Keratinocyte (primary cell): ENCODE results near the gene ZNF180. TPM values are rescaled to one million over a fixed set of nuclear protein-coding genes. Genes with fewer than 3 reads are reported as not detected.

Experiments
- DNase-seq: peaks from one replicate; pipeline ENCODE4 v3.0.0-alpha.2; 2011; ENCODE audit warnings: low read depth, missing footprints, low spot score
- FAIRE-seq: peaks from 2 replicates; lab custom pipeline; 2011; peaks lifted over from hg19 to GRCh38; lab: Jason Lieb, UNC
- H2AFZ ChIP-seq: 2 replicates; pipeline ENCODE4 v1.6.0; 2012; ENCODE audit warnings: low read length, control low read depth, inconsistent platforms; ENCODE audit not compliant: control insufficient read depth
- H3K27ac ChIP-seq: 2 replicates; pipeline ENCODE4 v1.5.1; 2011; ENCODE audit warnings: low read length; ENCODE audit not compliant: control insufficient read depth, insufficient read depth
- H3K27me3 ChIP-seq: 3 replicates; pipeline ENCODE4 v1.6.0; 2011; ENCODE audit warnings: low read length; ENCODE audit not compliant: control insufficient read depth, insufficient read depth; ENCODE audit errors: extremely low read depth
- H3K36me3 ChIP-seq, 2 experiments: 2 replicates in 1 of 2; 3 replicates in 1 of 2; pipeline ENCODE4 v1.5.1; 2011; ENCODE audit warnings: low read length in 2 of 2, mild to moderate bottlenecking in 1 of 2; ENCODE audit not compliant: control insufficient read depth in 2 of 2, insufficient read depth in 2 of 2; ENCODE audit errors: extremely low read depth in 1 of 2
- H3K4me1 ChIP-seq: 3 replicates; pipeline ENCODE4 v1.5.1; 2011; ENCODE audit warnings: low read length; ENCODE audit not compliant: control insufficient read depth, insufficient read depth; ENCODE audit errors: extremely low read depth
- H3K4me2 ChIP-seq: 3 replicates; pipeline ENCODE4 v1.6.0; 2011; ENCODE audit warnings: low read depth, low read length; ENCODE audit not compliant: control insufficient read depth, insufficient read depth; ENCODE audit errors: extremely low read depth
- H3K4me3 ChIP-seq, 3 experiments: fragments of 200-600 bp in 1 of 3; sonication (generic) in 1 of 3; 2 replicates in 2 of 3; 3 replicates in 1 of 3; pipeline ENCODE4 v1.5.1; 2011 to 2016; ENCODE audit warnings: low read length in 3 of 3, mild to moderate bottlenecking in 3 of 3, control low read depth in 2 of 3, inconsistent platforms in 1 of 3, low read depth in 1 of 3, mixed read lengths in 1 of 3, mixed run types in 1 of 3, moderate library complexity in 1 of 3; ENCODE audit not compliant: control insufficient read depth in 2 of 3, insufficient read depth in 2 of 3; ENCODE audit errors: extremely low read depth in 1 of 3
- H3K79me2 ChIP-seq: 2 replicates; pipeline ENCODE4 v1.6.0; 2012; ENCODE audit warnings: low read length; ENCODE audit not compliant: control insufficient read depth, insufficient read depth
- H3K9ac ChIP-seq: 3 replicates; pipeline ENCODE4 v1.6.0; 2011; ENCODE audit warnings: low read length; ENCODE audit not compliant: control insufficient read depth, insufficient read depth; ENCODE audit errors: extremely low read depth
- H3K9me1 ChIP-seq: 3 replicates; pipeline ENCODE4 v1.6.0; 2011; ENCODE audit warnings: low read length; ENCODE audit not compliant: control insufficient read depth, insufficient read depth; ENCODE audit errors: extremely low read depth
- H3K9me3 ChIP-seq: 2 replicates; pipeline ENCODE4 v1.5.1; 2012; ENCODE audit warnings: low read depth, low read length; ENCODE audit not compliant: control insufficient read depth
- H4K20me1 ChIP-seq: 3 replicates; pipeline ENCODE4 v1.6.0; 2011; ENCODE audit warnings: low read length; ENCODE audit not compliant: control insufficient read depth, insufficient read depth; ENCODE audit errors: extremely low read depth
- EZH2 ChIP-seq: IDR thresholded peaks from one replicate; pipeline ENCODE4 v1.6.1; 2012; ENCODE audit warnings: inconsistent platforms, mild to moderate bottlenecking, low read length, moderate library complexity
- dilution Hi-C: fragments of 300-500 bp; cut with MboI; formaldehyde crosslinking; loops from one replicate; pipeline ENCODE4 v1.7.0; 2020; ENCODE audit warnings: low sequenced_read_pairs; ENCODE audit not compliant: extremely low pct_ligation_motif_present
- polyA plus RNA-seq, 5 experiments: library from polyadenylated mRNA; depleted of rRNA in 3 of 5; stranded (reverse) in 3 of 5; stranded (forward) in 1 of 5; unstranded in 1 of 5; fragments of >200 nt; gene quantifications; 1 replicate in 1 of 5; 2 replicates in 3 of 5; 3 replicates in 1 of 5; pipeline versions ENCODE4 v1.2.1 to v1.2.3, GENCODE V29; 2011 to 2012; ENCODE audit warnings: missing spikeins in 2 of 5, low read depth in 1 of 5, low replicate concordance in 1 of 5
- TF ChIP-seq, protein P1 (sequence below), 3 experiments: IDR thresholded peaks in 1 of 3; conservative IDR thresholded peaks in 1 of 3; optimal IDR thresholded peaks in 1 of 3; 2 replicates in 2 of 3; 3 replicates in 1 of 3; pipeline versions ENCODE3 to v1.5.1; 2011; ENCODE audit warnings: low read length in 3 of 3, mild to moderate bottlenecking in 3 of 3, moderate library complexity in 2 of 3, control low read depth in 1 of 3, inconsistent platforms in 1 of 3; ENCODE audit not compliant: insufficient read depth in 2 of 3; ENCODE audit errors: extremely low read depth in 1 of 3

ZNF180 gene
- polyA plus RNA-seq, 1 donor (not counting 4 experiments of a cell fraction or from before 2014, with no cell fraction given) = 2.6 TPM

DNA sequence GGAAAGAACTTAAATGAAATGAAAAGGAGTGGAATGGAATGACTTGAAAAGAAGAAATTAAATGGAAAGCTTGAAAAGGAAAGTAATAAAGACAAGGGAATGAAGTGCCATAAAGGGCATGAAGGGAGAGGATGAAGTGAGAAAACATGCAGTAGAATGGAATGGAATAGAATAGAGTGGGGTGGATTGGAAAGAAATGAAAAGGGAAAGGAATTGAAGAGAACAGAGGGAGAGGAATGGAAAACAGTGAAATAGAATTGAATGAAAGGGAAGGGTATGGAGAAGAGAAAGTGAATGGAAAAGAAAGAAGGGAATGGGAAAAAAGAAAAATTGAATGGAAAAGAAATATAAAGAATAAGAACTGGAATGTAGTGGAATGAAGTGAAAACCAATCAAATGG is 9.2 kb upstream of the ZNF180 start:
- no peak for DNase-seq
- dilution Hi-C loops = no loop called here

DNA sequence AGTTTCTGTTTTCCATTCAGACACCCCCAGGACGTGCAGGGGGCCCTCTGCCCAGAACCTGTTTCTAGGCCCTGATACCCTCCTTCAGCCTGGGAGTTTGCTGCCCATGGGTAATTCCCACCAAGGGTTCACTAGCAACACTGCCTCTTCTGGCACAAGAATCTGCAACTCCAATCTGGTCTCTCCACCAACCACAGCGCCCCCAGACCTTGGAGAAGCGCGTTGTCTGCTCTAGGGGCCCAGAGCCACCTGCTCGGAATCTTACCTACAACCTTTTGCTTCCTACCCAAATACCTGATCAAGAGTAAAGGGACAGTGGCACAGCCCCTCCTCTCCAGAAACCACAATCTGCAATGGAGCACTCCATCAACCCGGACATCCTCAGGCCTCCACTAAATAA is 763 bp downstream of the ZNF180 start:
- no peaks in the 10 kb centered on the region for H3K9me1 ChIP-seq
- H3K36me3 ChIP-seq = peaks cover 9% of the 10 kb centered on the region in 2 experiments
- peak overlapping the region; percentile 64 for H3K27ac ChIP-seq
- peak overlapping the region; percentile 84 to 93 (median 85) for H3K4me3 ChIP-seq
- TF ChIP-seq, protein P1, sequence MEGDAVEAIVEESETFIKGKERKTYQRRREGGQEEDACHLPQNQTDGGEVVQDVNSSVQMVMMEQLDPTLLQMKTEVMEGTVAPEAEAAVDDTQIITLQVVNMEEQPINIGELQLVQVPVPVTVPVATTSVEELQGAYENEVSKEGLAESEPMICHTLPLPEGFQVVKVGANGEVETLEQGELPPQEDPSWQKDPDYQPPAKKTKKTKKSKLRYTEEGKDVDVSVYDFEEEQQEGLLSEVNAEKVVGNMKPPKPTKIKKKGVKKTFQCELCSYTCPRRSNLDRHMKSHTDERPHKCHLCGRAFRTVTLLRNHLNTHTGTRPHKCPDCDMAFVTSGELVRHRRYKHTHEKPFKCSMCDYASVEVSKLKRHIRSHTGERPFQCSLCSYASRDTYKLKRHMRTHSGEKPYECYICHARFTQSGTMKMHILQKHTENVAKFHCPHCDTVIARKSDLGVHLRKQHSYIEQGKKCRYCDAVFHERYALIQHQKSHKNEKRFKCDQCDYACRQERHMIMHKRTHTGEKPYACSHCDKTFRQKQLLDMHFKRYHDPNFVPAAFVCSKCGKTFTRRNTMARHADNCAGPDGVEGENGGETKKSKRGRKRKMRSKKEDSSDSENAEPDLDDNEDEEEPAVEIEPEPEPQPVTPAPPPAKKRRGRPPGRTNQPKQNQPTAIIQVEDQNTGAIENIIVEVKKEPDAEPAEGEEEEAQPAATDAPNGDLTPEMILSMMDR (optimal IDR thresholded peaks at IDR 0.05 in 1 of 3, IDR thresholded peaks at IDR 0.05 in 1 of 3, conservative IDR thresholded peaks at IDR 0.05 in 1 of 3; ENCODE audit: extremely low read depth in 1 of 3, insufficient read depth in 2 of 3, low read length in 3 of 3) = no peak
- no peak for TF ChIP-seq EZH2
- H3K4me1 ChIP-seq = peaks cover 9% of the 10 kb centered on the region
- peaks cover 40% of the 10 kb centered on the region for H3K79me2 ChIP-seq
- peaks cover 7% of the 10 kb centered on the region for H3K9me3 ChIP-seq
- DNase-seq (no peak), FAIRE-seq (no peak)
- peak overlapping the region; percentile 97 for H2AFZ ChIP-seq
- peak overlapping the region; percentile 85 for H3K4me2 ChIP-seq
- H3K9ac ChIP-seq = peak overlapping the region; percentile 83
- no peaks in the 10 kb centered on the region for H4K20me1 ChIP-seq
- dilution Hi-C loops = no loop called here
- no peaks in the 10 kb centered on the region for H3K27me3 ChIP-seq

More for the DNA sequence above, 9.2 kb upstream of the ZNF180 start:
- H3K4me2 ChIP-seq = no peak overlapping the region
- H3K36me3 ChIP-seq = no peaks in the 10 kb centered on the region
- H3K9me1 ChIP-seq = no peaks in the 10 kb centered on the region
- H3K27me3 ChIP-seq = no peaks in the 10 kb centered on the region
- TF ChIP-seq, protein P1 (optimal IDR thresholded peaks at IDR 0.05 in 1 of 3, IDR thresholded peaks at IDR 0.05 in 1 of 3, conservative IDR thresholded peaks at IDR 0.05 in 1 of 3; ENCODE audit: extremely low read depth in 1 of 3, insufficient read depth in 2 of 3, low read length in 3 of 3) = no peak
- TF ChIP-seq EZH2 = no peak
- H4K20me1 ChIP-seq = peaks cover 2% of the 10 kb centered on the region
- no peak for FAIRE-seq
- H3K4me3 ChIP-seq = no peak overlapping the region
- no peak overlapping the region for H3K27ac ChIP-seq
- H3K79me2 ChIP-seq = no peaks in the 10 kb centered on the region
- H3K9me3 ChIP-seq = no peaks in the 10 kb centered on the region
- H3K4me1 ChIP-seq = no peaks in the 10 kb centered on the region
- H2AFZ ChIP-seq = no peak overlapping the region
- no peak overlapping the region for H3K9ac ChIP-seq
